ENCODE data around the gene TEX55. TPM values are rescaled to one million over a fixed set of nuclear protein-coding genes. Genes with fewer than 3 reads are reported as not detected.

The TEX55 gene
- polyA plus RNA-seq, 1 donor from 2014 or later: not detected

Other genes with a start within 250 kb of the TEX55 start
- gene IGSF11, start 111.3 kb upstream of the TEX55 start, polyA plus RNA-seq: 1.2 and 1.3 TPM in 2 replicates
- not detected in 2 replicates for gene UPK1B, start 27.4 kb downstream of the TEX55 start, polyA plus RNA-seq
- 11.8 and 12.0 TPM in 2 replicates for gene B4GALT4, start 94.7 kb downstream of the TEX55 start, polyA plus RNA-seq
- not detected in 2 replicates for gene ARHGAP31, start 148.2 kb downstream of the TEX55 start, polyA plus RNA-seq

All from neural cell (in vitro differentiated cells).